Stimulated activated CD8-positive, alpha-beta memory T cell treated with anti-CD3 and anti-CD28 coated beads, Interleukin-4, amount 100 ng/mL, for 1 hour (primary cell): ENCODE results near the gene OSBPL1A.

Source experiments
- DNase-seq, 2 donors: peaks; one replicate each; pipeline ENCODE4 v3.0.0-alpha.2; 2020; ENCODE audit warnings: low read depth in 2 of 2, low spot score in 1 of 2

The OSBPL1A gene

GRCh38 chr18:24270358-24270936 lies 127.2 kb downstream of the OSBPL1A start:
- no peak for DNase-seq

GRCh38 chr18:24268784-24269550 lies 128.7 kb downstream of the OSBPL1A start:
- no peak for DNase-seq

GRCh38 chr18:24267878-24268277 lies 129.7 kb downstream of the OSBPL1A start:
- DNase-seq = no peak

- no peak for DNase-seq
Observed at GRCh38 chr18:24266131-24266530, 131.5 kb downstream of the OSBPL1A start.

GRCh38 chr18:24265502-24266064 lies 132.0 kb downstream of the OSBPL1A start:
- no peak for DNase-seq

GRCh38 chr18:24263050-24263449 lies 134.6 kb downstream of the OSBPL1A start:
- no peak for DNase-seq

- no peak for DNase-seq
Observed at GRCh38 chr18:24262087-24262486, 135.5 kb downstream of the OSBPL1A start.

- DNase-seq = no peak
Observed at GRCh38 chr18:24259869-24260641, 137.6 kb downstream of the OSBPL1A start.

- DNase-seq = no peak
Observed at GRCh38 chr18:24254071-24254470, 143.6 kb downstream of the OSBPL1A start.

GRCh38 chr18:24249716-24250115 lies 147.9 kb downstream of the OSBPL1A start:
- DNase-seq = no peak

GRCh38 chr18:24248359-24248758 lies 149.3 kb downstream of the OSBPL1A start:
- no peak for DNase-seq

- no peak for DNase-seq
Observed at GRCh38 chr18:24246143-24246542, 151.5 kb downstream of the OSBPL1A start.

GRCh38 chr18:24244698-24245097 lies 152.9 kb downstream of the OSBPL1A start:
- DNase-seq = no peak

GRCh38 chr18:24243677-24244076 lies 153.9 kb downstream of the OSBPL1A start:
- no peak for DNase-seq

GRCh38 chr18:24239341-24239740 lies 158.3 kb downstream of the OSBPL1A start:
- no peak for DNase-seq

GRCh38 chr18:24238387-24238786 lies 159.2 kb downstream of the OSBPL1A start:
- DNase-seq = no peak

GRCh38 chr18:24234850-24235418 lies 162.7 kb downstream of the OSBPL1A start:
- DNase-seq = no peak

GRCh38 chr18:24234330-24234729 lies 163.3 kb downstream of the OSBPL1A start:
- no peak for DNase-seq

GRCh38 chr18:24232800-24233199 lies 164.8 kb downstream of the OSBPL1A start:
- no peak for DNase-seq

GRCh38 chr18:24231773-24232735 lies 165.6 kb downstream of the OSBPL1A start:
- DNase-seq = no peak
